GM18511 (cell line): ENCODE measurements around the gene KLHL29.

Source experiments
- ATAC-seq: cut with Tn5 transposase; IDR thresholded peaks from one replicate; pipeline ENCODE4 v1.9.1; 2021; ENCODE audit warnings: mild to moderate bottlenecking, moderate library complexity; ENCODE audit not compliant: unreplicated experiment

KLHL29 gene

DNA sequence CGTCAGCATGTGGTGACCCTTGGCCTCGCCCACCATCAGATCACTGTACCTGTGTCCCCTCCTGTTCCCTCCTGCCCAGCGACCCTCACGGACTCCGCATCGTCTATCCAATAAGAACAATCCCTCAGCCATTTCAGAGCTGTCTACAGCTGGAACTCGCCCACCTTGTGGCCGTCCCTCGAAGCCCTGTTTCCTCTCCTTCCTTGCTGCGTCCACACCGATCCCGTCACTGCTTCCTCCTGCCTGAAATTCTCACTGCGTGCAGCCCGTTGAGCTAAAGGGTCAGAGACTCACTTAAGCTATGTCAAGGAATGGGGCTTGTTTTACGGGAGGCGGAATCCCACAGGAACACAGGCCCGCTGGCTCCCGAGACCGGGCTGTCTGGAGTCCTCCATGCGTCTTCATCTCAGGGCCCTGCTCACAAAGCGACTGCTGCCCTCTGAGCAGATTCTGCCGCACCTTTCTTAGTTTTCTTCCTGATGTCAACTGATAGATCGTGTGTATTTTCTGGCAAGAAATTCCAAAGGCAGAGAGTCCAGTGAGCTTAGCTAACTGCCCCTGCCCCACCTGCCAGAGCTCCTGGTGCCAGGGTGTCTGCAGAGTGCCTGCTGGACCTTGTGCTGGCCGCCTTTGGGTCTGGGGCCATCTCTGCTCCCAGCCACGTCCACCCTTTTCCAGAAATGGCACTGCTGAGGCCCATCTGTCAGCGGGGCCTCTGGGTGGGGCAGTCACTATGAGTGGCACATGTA, 35.3 kb downstream of the KLHL29 start:
- ATAC-seq = no peak

GRCh38 chr2:23420840-23421476, 36.0 kb downstream of the KLHL29 start:
- ATAC-seq = no peak

DNA sequence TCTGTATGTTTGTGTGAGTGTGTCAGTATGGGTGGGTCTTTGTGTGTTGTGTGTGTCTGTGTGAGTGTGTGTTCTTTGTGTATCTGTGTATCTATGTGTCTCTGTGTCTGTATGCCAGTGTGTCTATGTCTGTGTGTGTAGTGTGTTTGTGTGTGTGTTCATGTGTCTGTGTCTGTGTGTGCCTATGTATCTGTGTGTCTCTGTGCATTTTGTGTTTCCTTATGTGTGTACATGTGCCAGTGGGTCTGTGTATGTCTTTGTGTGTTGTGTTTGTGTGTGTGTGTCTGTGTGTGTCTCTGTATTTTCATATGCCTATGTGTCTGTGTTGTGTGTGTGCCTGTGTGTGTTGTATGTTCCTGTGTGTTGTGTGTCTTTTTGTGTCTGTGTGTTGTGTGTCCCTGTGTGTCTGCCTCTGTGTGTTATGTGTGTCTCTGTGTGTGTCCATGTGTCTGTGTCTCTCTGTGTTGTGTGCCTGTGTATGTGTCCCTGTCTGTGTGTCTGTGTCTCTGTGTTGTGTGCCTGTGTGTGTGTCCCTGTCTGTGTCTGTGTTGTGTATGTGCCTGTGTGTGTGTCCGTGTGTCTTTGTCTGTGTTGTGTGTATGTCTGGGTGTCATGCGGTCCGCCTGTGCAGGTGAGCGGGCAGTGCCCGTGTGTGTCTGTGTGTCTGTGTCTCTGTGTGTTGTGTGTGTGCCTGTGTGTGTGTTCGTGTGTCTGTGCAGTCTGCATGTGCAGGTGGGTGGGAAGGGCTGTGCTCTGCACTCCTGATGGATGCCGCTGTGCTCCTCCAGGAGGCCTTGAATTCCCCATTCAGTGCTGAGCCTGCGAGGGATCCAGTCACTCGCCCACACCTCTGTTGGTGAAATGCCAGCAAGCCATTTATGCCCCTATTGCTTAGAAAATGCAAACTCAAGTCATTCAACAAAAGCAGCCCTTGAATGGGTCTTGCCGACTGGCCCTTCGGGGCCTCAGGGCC, 37.4 kb downstream of the KLHL29 start:
- ATAC-seq = no peak

- ATAC-seq = no peak
Observed at GRCh38 chr2:23423062-23423872, 38.3 kb downstream of the KLHL29 start.

DNA sequence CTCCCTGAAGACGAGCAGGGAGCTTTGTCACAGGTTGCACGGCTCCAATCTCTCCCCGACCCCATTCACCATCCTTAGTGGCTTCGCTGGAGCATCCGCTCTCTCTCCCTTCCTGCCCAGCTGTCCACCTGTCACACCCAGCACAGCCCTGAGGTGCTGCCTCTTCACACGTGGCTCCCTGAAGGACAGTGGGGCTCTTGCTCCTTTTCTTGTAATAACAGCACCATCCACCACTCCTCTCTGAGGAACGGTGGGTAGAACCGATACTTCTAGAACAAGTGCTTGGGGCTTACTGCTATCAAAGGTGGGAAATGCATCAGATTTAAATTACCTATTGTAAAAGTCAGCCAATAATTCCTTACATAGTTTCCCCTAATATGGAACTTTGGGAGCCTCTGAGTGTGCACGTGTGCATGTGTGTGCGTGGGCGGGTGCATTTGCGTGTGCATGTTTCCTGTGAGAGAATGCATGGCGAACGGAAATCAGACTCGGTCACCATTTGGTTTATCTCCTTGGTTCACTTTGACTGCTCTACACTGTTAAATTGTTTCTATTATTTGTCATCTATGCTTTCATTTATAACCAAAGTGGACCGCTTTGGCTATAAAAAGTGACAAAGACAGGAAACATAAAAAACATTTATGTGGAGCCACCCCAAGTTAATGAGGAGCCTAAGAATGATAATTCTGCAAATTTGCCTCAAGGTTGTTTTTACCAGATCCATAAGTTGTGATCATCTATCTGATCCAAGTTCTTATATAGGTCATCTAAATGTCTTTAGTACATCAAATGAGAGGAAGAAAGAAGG, 39.1 kb downstream of the KLHL29 start:
- ATAC-seq = no peak

GRCh38 chr2:23425338-23425871, 40.4 kb downstream of the KLHL29 start:
- ATAC-seq = no peak

GRCh38 chr2:23425885-23426262, 40.9 kb downstream of the KLHL29 start:
- no peak for ATAC-seq

- ATAC-seq = no peak
Observed at GRCh38 chr2:23426263-23426905, 41.4 kb downstream of the KLHL29 start.

DNA sequence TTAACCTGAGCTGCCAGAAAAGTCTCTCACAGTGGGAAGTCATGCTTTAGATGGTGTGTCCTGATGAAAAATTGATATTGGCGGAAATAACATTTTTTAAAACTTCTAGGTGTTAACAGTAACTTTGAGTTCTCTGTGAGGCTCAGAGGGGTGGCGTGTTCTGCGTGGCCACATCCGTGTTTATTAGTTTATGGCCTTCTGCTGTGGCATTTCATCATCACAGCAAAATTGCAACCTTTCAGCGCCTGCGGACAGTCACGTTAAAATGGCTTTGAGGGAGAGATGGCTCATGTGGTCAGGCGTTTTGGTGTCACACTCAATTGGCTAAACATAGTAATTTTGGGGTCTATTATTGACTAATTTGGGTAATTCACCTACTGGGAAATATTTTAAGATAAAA, 42.4 kb downstream of the KLHL29 start:
- no peak for ATAC-seq

DNA sequence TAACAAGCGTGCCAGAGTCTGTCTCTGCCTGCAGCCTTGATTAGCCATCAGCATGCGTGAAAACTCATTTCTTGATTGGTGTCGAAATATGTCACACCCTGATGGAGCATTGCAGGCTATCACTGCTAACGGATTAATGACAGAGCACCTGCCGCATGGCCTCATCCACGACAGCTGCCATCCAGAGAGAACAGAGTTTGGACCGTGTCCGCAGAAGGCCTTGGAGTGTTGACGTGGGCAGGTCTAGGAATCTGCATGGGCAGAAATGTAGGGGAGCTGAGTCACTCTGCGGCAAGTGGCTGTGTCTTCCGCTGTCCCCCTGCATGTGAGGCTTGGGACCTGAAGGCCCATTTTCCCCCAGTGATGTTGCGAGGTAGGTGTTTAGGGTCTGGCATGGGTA, 43.0 kb downstream of the KLHL29 start:
- ATAC-seq = no peak

- ATAC-seq = no peak
Observed at GRCh38 chr2:23429036-23429435, 44.1 kb downstream of the KLHL29 start.

DNA sequence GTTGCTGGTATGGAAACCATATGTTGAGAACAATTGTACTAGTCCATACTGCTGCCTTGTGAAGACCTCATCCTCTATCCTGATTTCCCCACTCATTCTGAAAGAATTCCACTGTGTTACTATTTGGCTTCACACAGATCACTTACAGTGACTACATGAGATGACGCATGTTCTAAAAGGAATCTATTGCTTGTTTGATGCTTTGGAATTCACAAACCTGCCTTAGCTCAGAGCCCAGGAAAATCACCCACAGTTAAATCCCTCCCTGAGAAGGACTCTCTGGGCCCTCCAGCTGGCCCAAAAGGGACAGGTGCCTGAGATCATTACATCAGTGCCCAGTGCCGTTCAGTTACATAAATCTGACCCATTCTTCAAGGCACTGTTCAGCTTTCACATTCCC, 45.3 kb downstream of the KLHL29 start:
- no peak for ATAC-seq

- ATAC-seq = no peak
Observed at GRCh38 chr2:23432531-23432930, 47.6 kb downstream of the KLHL29 start.

DNA sequence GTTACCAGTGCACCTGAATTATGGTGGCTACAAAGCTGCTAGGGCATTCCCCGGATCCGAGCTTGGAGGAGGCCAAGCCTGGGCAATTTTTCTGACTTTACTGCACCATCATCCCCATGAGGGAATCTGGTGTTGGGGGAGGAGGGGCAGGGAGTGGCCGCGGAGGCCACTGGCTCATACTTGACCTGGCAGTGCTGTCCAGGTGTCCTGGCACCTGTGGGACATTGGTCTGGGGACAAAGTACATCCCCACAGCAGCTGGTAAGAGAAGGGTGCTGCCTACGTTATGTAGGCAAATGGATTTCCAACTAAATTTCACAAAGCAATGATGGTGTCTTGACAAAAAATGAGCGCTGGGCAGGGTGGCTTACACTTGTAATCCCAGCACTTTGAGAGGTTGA, 48.3 kb downstream of the KLHL29 start:
- ATAC-seq = no peak

DNA sequence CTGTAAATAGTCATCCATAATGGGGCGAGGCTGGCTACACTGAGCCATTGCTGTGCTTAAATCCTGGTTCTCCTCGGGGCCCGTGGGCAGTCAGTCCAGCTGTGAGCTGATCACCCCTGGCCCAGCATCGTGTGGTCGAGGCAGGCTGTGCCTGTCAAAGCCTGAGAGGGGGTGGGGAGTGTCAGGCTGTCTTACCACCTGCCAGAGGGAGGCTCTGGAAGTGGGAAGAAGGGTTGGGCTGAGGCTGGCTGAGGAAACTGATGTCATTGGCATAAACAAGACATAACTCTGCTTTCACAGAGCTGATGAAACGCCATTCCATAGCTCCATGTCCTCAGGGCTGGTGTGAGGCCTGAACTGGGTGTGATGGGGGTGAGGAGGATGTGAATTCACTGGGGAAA, 49.7 kb downstream of the KLHL29 start:
- ATAC-seq = no peak

DNA sequence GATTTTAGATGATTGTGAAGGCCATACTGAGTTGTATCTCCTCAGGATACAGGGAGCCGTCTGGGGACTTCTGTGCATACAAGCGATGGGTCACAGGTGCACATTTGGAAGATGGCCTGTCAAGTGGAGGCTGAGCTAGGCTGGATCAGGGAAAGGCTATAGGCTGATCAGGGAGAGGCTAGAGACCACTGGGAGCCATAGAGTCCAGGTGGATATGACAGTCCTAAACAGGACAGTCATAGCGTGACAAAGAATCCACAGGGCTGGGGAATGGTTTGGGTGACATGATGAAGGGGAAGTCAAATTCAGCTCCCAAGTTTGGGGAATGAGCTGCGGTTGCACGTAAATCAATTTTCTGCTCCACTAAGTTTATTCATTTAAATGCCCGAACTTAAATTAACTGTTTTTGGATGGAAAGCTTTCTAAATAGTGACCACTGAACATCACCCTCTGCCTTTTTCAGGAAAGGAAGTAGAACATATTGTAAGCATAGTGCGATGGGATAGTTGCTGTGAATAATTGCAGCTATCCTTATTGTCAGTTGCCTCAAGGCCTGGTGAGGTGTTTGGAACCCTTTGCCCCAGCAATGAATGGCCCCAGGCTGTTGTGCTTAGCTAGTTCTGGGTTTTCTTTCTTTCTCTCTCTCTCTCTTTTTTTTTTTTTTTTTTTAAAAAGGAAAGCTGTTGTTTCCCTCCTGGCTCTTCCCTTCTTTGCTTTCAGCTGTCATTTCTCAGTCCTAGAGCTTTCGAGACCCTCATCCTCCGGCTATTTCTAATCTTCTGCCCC, 50.5 kb downstream of the KLHL29 start:
- no peak for ATAC-seq

DNA sequence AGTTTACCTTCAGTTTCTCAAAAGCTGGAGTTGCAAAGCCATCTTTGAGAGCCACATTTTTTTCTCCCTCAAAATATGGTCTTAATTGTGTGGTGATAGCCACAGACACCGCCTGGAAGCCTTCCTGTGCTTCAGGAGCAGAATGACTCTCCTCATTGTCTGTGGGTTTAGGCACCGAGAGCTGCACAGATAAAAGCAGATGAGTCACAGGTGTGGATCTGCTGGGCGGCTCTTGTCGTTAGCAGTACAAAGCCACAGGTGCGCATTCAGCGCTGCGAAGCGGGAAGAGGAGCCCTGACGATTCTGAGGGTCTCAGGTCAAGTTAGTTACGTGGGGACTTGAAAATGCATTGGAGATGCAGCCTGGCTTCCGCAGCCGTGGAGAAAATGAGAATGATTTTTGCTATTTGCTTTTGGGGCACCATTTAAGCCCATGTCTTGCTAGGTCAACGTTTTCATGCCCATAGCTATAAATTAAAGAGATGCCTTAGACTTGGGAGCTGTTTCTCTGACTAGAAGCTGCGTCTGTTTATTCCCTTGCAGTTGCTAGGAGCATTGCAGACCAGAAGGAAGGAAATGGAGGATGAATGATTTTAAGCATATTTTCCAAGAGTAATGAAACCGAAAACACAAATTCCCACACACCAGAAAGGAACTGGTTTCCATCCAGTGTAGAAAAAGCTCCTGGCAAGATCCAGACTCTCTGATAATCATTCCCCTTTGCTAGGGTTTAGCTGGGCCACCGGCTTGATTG, 51.5 kb downstream of the KLHL29 start:
- ATAC-seq = no peak

DNA sequence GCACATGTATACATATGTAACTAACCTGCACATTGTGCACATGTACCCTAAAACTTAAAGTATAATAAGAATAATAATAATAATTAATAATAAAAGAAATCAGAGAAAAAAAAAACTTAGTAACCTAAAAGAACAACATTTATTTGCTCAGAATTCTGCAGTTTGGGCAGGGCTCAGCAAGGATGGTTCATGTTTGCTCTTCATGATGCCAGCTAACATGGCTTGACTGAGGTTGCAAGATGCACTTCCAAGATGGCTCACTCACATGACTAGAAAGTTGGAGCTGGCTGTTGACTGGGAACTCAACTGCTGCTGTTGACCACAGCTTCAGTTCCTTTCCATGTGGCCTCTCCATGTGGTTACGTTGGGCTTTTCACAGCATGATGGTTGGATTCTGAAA, 56.4 kb downstream of the KLHL29 start:
- ATAC-seq = no peak
